GM19239 (cell line): ENCODE measurements around the gene NFASC.

Experiments
- DNase-seq: peaks from one replicate; pipeline ENCODE4 v3.0.0; 2011; ENCODE audit warnings: low spot score; ENCODE audit not compliant: insufficient read length
- FAIRE-seq: peaks from 2 replicates; lab custom pipeline; 2011; peaks lifted over from hg19 to GRCh38; lab: Jason Lieb, UNC

The NFASC gene

GRCh38 chr1:204947338-204947737, 76.7 kb downstream of the NFASC start:
- no peak for FAIRE-seq
- no peak for DNase-seq

GRCh38 chr1:204947747-204948146, 77.1 kb downstream of the NFASC start:
- no peak for DNase-seq
- no peak for FAIRE-seq

- FAIRE-seq (no peak), DNase-seq (no peak)
These were observed 79.8 kb downstream of the NFASC start for GRCh38 chr1:204950353-204951001.

- no peak for DNase-seq
- FAIRE-seq: no peak
These were observed 88.0 kb downstream of the NFASC start for GRCh38 chr1:204958317-204959307.

GRCh38 chr1:204959374-204959773, 88.7 kb downstream of the NFASC start:
- no peak for DNase-seq
- FAIRE-seq: no peak

- DNase-seq (no peak), FAIRE-seq (no peak)
These were observed 89.2 kb downstream of the NFASC start for GRCh38 chr1:204959836-204960235.

- no peak for DNase-seq
These were observed 89.9 kb downstream of the NFASC start for GRCh38 chr1:204960306-204961125.

GRCh38 chr1:204961765-204962419, 91.2 kb downstream of the NFASC start:
- FAIRE-seq (no peak), DNase-seq (no peak)

More at GRCh38 chr1:204960306-204961125, 89.9 kb downstream of the NFASC start:
- FAIRE-seq: no peak

- DNase-seq (no peak), FAIRE-seq (no peak)
These were observed 92.3 kb downstream of the NFASC start for GRCh38 chr1:204962742-204963632.

GRCh38 chr1:204967451-204967850, 96.8 kb downstream of the NFASC start:
- DNase-seq (no peak), FAIRE-seq (no peak)

- FAIRE-seq (no peak), DNase-seq (no peak)
These were observed 97.5 kb downstream of the NFASC start for GRCh38 chr1:204968135-204968534.

- no peak for FAIRE-seq
- no peak for DNase-seq
These were observed 98.3 kb downstream of the NFASC start for GRCh38 chr1:204968951-204969350.

- DNase-seq (no peak), FAIRE-seq (no peak)
These were observed 100.3 kb downstream of the NFASC start for GRCh38 chr1:204970937-204971336.

- FAIRE-seq (no peak), DNase-seq (no peak)
These were observed 101.1 kb downstream of the NFASC start for GRCh38 chr1:204971517-204972336.

GRCh38 chr1:204972426-204972825, 101.8 kb downstream of the NFASC start:
- DNase-seq (no peak), FAIRE-seq (no peak)

- FAIRE-seq (no peak), DNase-seq (no peak)
These were observed 102.8 kb downstream of the NFASC start for GRCh38 chr1:204973449-204973848.

- DNase-seq (no peak), FAIRE-seq (no peak)
These were observed 103.7 kb downstream of the NFASC start for GRCh38 chr1:204974327-204974726.

GRCh38 chr1:204975021-204975420, 104.4 kb downstream of the NFASC start:
- DNase-seq: no peak
- FAIRE-seq: no peak
